HG03175 (cell line): ENCODE data around the gene ACADVL.
A peak's percentile ranks its signal among the peaks of the same experiment; 100 is the strongest.

ENCODE experiments used
- ATAC-seq: cut with Tn5 transposase; IDR thresholded peaks from one replicate; pipeline ENCODE4 v1.9.1; 2021; ENCODE audit warnings: mild to moderate bottlenecking, moderate library complexity; ENCODE audit not compliant: unreplicated experiment

Gene ACADVL

DNA sequence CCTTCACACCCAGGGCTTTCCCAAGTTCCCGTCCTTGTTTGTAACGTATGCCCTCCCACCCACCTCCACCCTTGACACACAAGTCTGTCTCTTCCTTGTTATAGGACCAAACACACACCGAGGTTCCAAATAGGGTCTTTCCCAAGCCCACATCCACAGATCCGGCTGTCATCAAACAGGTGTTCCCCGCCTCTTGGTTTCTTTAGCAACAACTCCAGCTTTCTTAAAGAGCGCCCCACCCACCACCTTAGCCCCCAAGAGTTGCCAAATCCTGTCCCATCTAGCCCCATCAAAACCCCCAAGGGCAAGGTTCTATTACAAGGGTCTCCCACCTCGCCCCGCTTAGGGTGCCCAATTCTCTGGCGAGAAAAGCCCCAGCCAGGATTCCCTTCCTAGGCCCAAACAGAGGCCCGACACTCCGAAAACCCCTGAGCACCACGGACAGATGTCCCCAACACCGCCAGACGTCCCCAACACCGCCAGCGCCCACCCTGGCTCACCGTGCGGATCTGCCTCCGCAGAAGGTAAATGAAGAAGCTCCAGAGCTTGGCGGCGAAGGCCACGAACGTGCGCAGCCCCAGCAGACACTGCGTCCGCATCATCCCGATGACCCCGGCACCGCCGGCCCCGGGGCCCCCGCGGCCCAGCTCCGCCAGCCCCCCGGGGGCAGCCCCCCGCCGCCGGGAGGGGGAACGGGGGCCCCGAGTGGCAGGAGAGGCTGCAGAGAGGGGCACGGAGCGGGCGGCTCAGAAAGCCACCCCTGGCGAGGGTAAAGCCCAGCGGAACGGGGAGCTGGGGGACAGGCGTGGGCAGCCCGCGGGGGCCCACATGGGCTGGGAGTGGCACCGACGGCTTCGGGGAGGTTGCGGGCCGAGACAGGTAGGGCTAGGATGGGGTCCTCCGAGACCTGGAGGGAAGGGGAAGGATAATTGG lies 31.2 kb downstream of the ACADVL start:
- no peak for ATAC-seq

DNA sequence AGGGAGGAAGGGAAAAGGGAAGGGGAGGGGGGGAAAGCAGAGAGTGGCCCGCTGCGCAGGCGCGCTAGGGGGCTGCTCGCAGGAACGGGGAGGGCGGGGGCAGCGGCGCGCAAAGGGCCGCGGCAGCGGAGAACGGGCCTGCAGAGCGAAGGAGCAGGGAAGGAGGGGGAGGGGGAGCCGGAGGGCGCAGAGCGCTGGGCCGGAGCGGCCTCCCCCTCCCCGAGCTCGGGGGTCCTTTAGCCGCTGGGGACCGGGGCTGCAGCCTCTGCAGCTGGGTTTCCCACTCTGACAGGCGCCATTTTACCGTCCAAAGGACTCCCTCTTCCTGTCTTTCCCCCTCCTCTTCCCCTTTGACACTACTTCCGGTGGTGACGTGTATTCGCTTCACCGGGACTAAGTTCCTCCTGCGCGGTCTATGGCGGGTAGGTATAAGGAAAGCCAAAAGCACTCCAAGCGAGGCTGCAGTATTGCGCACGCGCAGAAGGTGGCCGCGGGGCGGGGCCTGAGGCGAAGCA lies 32.0 kb downstream of the ACADVL start, which contains the start of gene CTDNEP1:
CTDNEP1 (minus strand) TSS at position 74 of the 515 bp plus-strand sequence. CDS start 438 bp downstream, outside the sequence.
- peak; percentile 86 for ATAC-seq

GRCh38 chr17:7252176-7253043 lies 32.7 kb downstream of the ACADVL start, which contains the start of gene ELP5:
TSS of gene ELP5 (plus strand) at chr17:7252215. CDS start at chr17:7252551, 336 bp downstream.
- peak; percentile 58 for ATAC-seq

DNA sequence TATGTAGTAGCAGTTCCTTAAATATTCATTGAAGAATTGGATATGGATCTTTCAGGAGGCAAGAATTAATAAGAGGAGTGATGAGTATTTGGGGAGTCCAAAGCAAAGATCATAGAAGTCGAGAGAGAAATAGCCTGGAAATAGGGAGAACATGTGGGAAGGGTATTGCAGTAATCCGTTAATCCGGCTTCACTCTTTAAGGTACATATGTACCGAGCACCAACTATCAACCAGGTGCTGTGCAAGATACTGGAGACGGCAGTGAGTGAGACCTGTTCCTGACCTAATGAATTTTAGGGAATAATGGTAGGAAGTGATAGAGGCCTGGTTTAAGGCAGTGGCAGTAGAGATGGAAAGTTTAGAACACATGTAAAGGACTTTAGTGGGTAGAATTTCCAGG lies 33.3 kb downstream of the ACADVL start:
- ATAC-seq: no peak

DNA sequence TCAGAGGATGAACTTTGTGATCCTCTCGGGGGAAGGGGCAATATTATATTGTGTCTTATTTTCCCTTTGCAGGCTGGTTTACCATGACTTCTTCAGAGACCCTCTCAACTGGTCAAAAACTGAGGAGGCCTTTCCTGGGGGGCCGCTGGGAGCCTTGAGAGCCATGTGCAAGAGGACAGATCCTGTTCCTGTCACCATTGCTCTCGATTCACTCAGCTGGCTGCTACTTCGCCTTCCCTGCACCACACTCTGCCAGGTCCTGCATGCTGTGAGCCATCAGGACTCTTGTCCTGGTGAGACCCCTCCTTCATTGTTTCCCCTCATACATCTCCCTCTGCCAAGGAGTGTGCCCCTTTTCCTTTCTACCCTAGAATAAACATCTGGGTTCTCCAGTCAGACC lies 34.8 kb downstream of the ACADVL start:
- no peak for ATAC-seq

DNA sequence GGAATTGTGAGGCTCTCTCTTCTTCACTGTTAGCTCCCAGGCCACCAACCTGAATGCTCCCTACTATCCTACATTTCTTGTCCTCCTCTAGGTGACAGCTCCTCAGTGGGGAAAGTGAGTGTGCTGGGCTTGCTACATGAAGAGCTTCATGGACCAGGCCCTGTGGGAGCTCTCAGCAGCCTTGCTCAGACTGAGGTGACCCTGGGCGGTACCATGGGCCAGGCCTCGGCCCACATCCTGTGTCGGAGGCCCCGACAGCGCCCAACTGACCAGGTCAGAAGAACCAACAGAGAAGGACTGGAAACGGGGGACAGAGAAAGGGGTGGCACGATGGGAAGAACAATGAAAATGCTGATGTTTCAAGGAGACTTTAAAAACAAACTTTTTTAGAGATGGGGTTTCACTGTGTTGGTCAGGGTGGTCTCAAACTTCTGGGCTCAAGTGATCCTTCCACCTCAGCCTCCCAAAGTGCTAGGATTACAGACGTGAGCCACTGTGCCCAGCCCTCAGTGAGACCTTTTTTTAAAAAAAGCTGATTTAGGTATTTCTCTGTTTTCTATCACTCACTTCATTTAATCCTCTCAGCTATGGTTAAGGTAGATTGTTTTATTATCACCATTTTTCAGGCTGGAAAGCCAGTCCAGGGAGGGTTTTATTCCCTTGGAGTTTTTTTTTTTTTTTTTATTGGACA lies 37.2 kb downstream of the ACADVL start:
- ATAC-seq: no peak

GRCh38 chr17:7258731-7259554 lies 39.2 kb downstream of the ACADVL start:
- no peak for ATAC-seq

- ATAC-seq: no peak
Observed at GRCh38 chr17:7259555-7259889, 39.8 kb downstream of the ACADVL start.

DNA sequence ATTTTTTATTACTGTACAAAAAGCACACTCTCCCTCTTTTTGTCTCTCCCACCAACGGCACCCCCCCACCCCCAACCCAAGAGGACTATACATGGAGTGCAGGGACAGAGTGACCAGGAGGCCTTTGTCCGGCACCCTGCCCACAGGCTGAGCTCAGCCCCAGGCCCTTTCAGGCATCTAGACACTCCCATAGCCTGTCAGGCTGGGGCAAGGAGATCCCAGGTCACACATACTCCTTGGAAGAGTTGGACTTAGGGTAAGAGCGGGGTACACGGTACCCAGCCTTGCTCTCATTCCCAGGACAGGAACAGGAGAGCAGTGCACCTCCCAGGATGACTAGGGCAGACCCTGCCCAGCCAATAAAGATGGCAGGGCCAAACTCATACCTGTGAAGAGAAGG lies 40.4 kb downstream of the ACADVL start:
- no peak for ATAC-seq

DNA sequence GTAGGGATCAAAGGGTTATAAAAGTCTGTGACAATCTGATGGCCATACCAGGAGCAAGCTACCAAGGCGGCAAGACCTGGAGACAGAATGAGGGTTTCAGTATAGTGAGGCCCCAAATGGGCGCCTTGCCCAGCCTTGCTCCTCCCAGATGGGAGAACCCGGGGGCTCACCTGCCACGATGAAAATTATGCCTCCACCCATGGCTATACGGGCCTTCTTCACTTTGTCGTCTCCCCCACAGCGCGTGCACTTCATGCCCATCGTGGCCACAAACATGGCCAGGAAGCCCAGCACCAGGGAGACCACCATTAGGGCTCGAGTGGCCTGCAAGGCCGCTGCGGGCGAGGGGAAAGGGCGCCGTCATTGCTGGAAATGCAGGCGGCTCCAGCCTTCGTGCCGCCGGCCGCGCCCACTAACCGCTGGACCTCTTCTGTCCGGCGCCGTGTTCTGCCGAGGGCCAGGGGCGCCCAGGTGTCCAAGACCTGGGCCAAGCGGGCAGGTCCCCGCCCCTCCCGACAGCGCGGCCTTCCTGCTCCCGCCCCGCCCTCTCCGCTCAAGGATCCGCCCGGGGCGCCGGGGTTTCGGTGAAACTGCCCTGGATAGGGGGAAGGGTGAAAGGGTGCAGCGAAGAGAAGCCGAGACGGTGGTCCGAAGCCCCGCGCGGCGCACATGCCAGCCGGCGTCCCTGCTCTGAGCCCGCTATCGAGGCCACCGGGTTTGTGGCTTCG lies 41.1 kb downstream of the ACADVL start:
- ATAC-seq: no peak

DNA sequence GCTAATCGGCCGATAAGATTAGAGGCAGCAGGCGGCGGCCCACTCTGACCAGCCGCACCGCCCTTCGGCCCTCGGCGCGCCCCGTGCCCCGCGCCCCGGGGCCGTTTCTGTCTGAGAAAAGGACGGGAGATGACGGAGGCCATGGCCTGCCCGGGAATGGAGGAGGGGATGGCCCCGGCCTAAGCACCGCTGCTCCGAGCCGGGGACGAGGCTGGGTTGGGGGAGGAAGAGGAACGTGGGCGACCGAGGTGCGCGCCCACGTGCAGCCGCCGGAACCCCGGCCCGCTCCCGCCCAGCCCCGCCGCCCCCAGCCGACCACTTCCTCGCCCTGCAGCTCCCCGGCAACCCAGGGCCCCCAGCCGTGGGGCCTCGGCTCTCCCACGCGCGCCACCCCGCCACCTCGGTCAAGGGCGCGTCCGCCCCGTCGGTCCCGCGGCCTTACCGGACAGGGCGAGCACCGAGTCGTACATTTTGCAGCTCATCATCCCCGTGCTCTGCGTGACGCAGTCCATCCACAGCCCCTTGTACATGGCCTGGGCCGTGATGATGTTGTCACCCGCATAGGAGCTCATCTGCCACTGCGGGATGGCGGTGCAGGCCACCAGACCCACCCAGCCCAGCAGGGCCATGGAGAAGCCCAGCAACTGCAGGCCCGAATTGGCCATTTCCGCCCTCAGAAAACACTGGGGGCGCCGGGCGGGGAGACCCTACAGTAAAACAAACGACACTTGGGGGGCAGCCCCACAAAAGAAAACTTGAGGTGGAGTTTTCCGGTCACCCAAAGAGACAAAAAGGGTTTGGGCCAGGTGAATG lies 41.8 kb downstream of the ACADVL start:
- ATAC-seq: no peak

GRCh38 chr17:7262192-7262934 lies 42.6 kb downstream of the ACADVL start, which contains the start of gene CLDN7:
TSS of gene CLDN7 (minus strand) at chr17:7262478. CDS start at chr17:7262043, 435 bp downstream.
- no peak for ATAC-seq

DNA sequence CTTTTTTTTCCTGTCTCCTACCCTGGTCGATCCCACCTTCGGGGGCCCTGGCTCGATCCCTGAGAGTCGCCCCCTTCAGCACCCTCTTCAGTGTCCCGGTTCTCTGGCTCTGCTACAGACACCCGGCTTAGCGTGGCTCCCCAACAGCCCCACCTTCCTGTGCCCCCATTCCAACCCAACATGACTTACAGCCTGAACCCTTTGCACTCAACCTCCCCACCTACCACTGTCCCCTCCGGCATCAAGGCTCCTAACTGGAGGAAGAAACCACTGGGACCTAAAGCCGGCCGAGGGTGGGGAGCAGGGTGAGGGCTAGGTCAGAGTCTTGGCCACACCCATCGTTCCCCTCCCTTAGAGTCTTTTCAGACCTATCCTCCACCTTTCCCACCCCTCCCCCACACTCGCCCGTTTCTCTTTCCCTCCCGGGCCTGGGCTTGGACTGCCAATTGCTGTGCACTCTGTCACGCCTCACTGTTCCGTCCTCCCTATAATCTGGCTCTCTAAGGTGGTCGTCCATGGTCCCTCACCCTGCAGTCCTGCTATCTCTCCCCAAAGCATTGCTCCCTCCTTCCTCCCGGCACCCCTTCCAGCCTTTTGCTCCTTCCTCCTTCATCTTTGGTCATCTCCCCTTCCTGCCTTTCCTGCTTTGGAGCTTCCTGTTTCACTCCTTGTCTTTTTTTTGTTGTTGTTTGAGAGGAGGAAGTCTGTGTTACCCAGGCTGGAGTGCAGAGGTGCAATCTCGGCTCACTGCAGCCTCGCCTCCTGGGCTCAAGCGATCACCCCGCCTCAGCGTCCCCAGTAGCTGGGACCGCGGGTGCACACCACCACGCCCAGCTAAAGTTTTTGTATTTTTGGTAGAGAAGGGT lies 43.4 kb downstream of the ACADVL start:
- ATAC-seq: no peak

DNA sequence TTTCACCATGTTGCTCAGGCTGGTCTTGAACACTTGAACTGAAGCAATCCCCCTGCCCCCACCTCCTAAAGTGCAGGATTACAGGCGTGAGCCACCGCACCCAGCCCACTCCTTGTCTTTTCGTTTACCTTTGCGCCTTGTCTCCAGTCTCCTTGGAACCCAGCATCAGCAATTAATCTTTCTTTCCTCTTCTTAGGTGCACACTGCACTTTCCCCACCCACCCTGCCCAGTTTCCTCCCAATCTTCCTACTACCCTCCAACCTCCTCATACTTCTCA lies 44.0 kb downstream of the ACADVL start:
- no peak for ATAC-seq

- no peak for ATAC-seq
Observed at GRCh38 chr17:7266784-7267183, 47.0 kb downstream of the ACADVL start.
